SU-DHL-6 (cell line): ENCODE results near the gene BCKDHB.

Experiments used
- H2AFZ ChIP-seq: fragments of 200-600 bp; sonication (generic); 2 replicates; pipeline ENCODE4 v1.6.1; 2014; ENCODE audit warnings: low read depth, mild to moderate bottlenecking, moderate library complexity, mixed read lengths, antibody characterized with exemption, low read length; ENCODE audit not compliant: severe bottlenecking
- H3F3A ChIP-seq: fragments of 200-600 bp; shearing (Covaris generic); 2 replicates; pipeline ENCODE4 v1.6.0; 2016; ENCODE audit warnings: antibody characterized with exemption, mild to moderate bottlenecking; ENCODE audit not compliant: insufficient read depth
- H3K27ac ChIP-seq: fragments of 200-600 bp; sonication (generic); 2 replicates; pipeline ENCODE4 v1.5.1; 2016; ENCODE audit warnings: low read depth, mild to moderate bottlenecking, low read length, moderate library complexity, mixed read lengths
- H3K27me3 ChIP-seq: fragments of 200-600 bp; sonication (generic), shearing (Covaris generic); 2 replicates; pipeline ENCODE4 v1.6.0; 2014; ENCODE audit warnings: mild to moderate bottlenecking, low read length
- H3K36me3 ChIP-seq: fragments of 200-600 bp; sonication (generic); 2 replicates; pipeline ENCODE4 v1.6.1; 2014; ENCODE audit warnings: mild to moderate bottlenecking, low read length, mixed read lengths
- H3K4me2 ChIP-seq: fragments of 300-600, 200-600 bp; shearing (Covaris generic), sonication (generic); 2 replicates; pipeline ENCODE4 v1.6.0; 2014; ENCODE audit warnings: low read length, low read depth, mild to moderate bottlenecking; ENCODE audit not compliant: poor library complexity, severe bottlenecking
- H3K4me3 ChIP-seq: fragments of 200-600 bp; sonication (generic); 2 replicates; pipeline ENCODE4 v1.5.1; 2014; ENCODE audit warnings: antibody characterized with exemption, low read length, mild to moderate bottlenecking, mixed read lengths; ENCODE audit not compliant: insufficient read depth, poor library complexity, severe bottlenecking
- H3K79me2 ChIP-seq: fragments of 200-600 bp; sonication (generic); 2 replicates; pipeline ENCODE4 v1.6.1; 2014; ENCODE audit warnings: mild to moderate bottlenecking, low read length, moderate library complexity; ENCODE audit not compliant: insufficient read depth
- H3K9ac ChIP-seq: fragments of 200-600 bp; sonication (generic); 2 replicates; pipeline ENCODE4 v1.7.0; 2014; ENCODE audit warnings: mild to moderate bottlenecking, low read length
- H3K9me2 ChIP-seq: fragments of 200-600 bp; sonication (generic); replicated peaks from 2 replicates; pipeline ENCODE4 v1.6.1; 2014; ENCODE audit warnings: low read length; ENCODE audit not compliant: insufficient read depth
- H3K9me3 ChIP-seq: fragments of 200-600 bp; sonication (generic); 2 replicates; pipeline ENCODE4 v1.6.1; 2014; ENCODE audit warnings: low read length, mixed read lengths; ENCODE audit not compliant: insufficient read depth
- H4K20me1 ChIP-seq: fragments of 200-600 bp; sonication (generic); 2 replicates; pipeline ENCODE4 v1.6.1; 2014; ENCODE audit warnings: low read depth, mild to moderate bottlenecking, antibody characterized with exemption, low read length, moderate library complexity, mixed read lengths
- EZH2phosphoT487 ChIP-seq: fragments of 200-600 bp; sonication (generic), shearing (Covaris generic); conservative IDR thresholded peaks from 2 replicates; pipeline ENCODE4 v1.6.1; 2018; ENCODE audit warnings: mild to moderate bottlenecking, antibody characterized with exemption, low read length, moderate library complexity, mixed read lengths
- TF ChIP-seq, protein P1 (sequence below): fragments of 200-600 bp; sonication (generic); IDR thresholded peaks from one replicate; pipeline ENCODE4 v1.5.1; 2017; ENCODE audit warnings: antibody characterized with exemption, mild to moderate bottlenecking, low read length, moderate library complexity; ENCODE audit not compliant: insufficient read depth, poor library complexity, severe bottlenecking

BCKDHB gene

GRCh38 chr6:80214436-80215022 is 108.1 kb downstream of the BCKDHB start:
- Histone ChIP-seq H3K9ac (no peak overlapping the region), H3K36me3 (no peaks in the 10 kb centered on the region), H3K9me2 (no peaks in the 10 kb centered on the region), H3K9me3 (no peaks in the 10 kb centered on the region), H2AFZ (no peak overlapping the region), H3K4me3 (no peak overlapping the region), H3K27me3 (no peaks in the 10 kb centered on the region), H3K27ac (no peak overlapping the region), H4K20me1 (no peaks in the 10 kb centered on the region), H3K4me2 (no peak overlapping the region), H3F3A (no peaks in the 10 kb centered on the region), H3K79me2 (no peaks in the 10 kb centered on the region)
- no peak for TF ChIP-seq EZH2phosphoT487
- TF ChIP-seq, protein P1, sequence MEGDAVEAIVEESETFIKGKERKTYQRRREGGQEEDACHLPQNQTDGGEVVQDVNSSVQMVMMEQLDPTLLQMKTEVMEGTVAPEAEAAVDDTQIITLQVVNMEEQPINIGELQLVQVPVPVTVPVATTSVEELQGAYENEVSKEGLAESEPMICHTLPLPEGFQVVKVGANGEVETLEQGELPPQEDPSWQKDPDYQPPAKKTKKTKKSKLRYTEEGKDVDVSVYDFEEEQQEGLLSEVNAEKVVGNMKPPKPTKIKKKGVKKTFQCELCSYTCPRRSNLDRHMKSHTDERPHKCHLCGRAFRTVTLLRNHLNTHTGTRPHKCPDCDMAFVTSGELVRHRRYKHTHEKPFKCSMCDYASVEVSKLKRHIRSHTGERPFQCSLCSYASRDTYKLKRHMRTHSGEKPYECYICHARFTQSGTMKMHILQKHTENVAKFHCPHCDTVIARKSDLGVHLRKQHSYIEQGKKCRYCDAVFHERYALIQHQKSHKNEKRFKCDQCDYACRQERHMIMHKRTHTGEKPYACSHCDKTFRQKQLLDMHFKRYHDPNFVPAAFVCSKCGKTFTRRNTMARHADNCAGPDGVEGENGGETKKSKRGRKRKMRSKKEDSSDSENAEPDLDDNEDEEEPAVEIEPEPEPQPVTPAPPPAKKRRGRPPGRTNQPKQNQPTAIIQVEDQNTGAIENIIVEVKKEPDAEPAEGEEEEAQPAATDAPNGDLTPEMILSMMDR, result peak; percentile 40

DNA sequence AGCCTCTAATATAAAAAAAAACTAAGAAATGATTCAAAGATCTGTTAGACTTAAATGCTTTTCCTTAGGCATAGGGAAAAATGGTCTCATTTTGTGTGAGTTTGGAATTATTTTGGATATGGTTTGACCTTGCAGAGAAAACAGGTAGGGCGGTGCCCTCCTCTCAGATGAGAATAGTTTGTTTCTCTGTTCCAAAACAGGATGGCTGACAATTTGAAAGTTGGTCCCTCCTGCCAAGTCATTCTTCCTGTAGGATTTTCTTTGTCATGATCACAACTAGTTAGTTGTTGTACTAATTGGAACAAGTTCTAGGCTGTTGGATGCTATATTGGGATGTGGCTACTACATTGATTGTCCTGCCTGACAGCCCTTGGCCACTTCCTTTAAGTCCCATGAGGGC is 108.6 kb downstream of the BCKDHB start:
- no peak overlapping the region for H3K9ac ChIP-seq
- no peaks in the 10 kb centered on the region for H3K36me3 ChIP-seq
- no peaks in the 10 kb centered on the region for H3K79me2 ChIP-seq
- H3K27ac ChIP-seq, result no peak overlapping the region
- H3K9me3 ChIP-seq, result no peaks in the 10 kb centered on the region
- H3K27me3 ChIP-seq, result no peaks in the 10 kb centered on the region
- no peaks in the 10 kb centered on the region for H3K9me2 ChIP-seq
- no peak overlapping the region for H3K4me2 ChIP-seq
- H4K20me1 ChIP-seq, result no peaks in the 10 kb centered on the region
- no peak overlapping the region for H2AFZ ChIP-seq
- no peak overlapping the region for H3K4me3 ChIP-seq
- TF ChIP-seq, protein P1, result no peak
- no peak for TF ChIP-seq EZH2phosphoT487
- no peaks in the 10 kb centered on the region for H3F3A ChIP-seq

DNA sequence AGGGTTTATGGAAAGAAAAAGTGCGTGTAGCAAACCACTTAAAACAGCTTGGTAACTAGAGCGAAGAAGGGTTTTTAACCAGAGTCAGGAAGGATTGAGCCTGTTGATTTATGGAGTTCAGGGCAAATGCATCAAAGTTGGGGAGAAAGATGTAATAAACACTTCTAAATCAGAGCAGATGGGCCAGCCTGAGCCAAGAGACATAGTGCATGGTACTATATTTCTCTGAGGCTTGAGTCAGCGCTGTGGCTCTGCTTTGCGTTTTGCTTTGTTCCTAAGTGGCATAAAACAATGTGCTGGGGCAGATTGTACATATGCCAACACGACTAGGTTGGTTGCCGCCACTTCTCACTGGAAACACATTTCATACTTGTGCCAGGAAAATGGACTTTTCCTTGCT is 111.3 kb downstream of the BCKDHB start:
- no peaks in the 10 kb centered on the region for H3K9me2 ChIP-seq

More for the DNA sequence above, 111.3 kb downstream of the BCKDHB start:
- Histone ChIP-seq H3K4me2 (no peak overlapping the region), H4K20me1 (no peaks in the 10 kb centered on the region), H3K27ac (no peak overlapping the region), H3K9ac (no peak overlapping the region), H3K9me3 (no peaks in the 10 kb centered on the region), H3F3A (no peaks in the 10 kb centered on the region), H2AFZ (no peak overlapping the region), H3K36me3 (no peaks in the 10 kb centered on the region), H3K4me3 (no peak overlapping the region), H3K27me3 (no peaks in the 10 kb centered on the region), H3K79me2 (no peaks in the 10 kb centered on the region)
- TF ChIP-seq, protein P1, result no peak
- TF ChIP-seq EZH2phosphoT487, result no peak
